ENCODE data around the gene ANKRD16. TPM values are rescaled to one million over a fixed set of nuclear protein-coding genes. Genes with fewer than 3 reads are reported as not detected.
"Not testable (repeated sequence)": the region's sequence is repeated elsewhere in the genome, so short reads cannot be mapped to it uniquely, and the experiment has no call there.

ANKRD16 gene
- total RNA-seq, 1 donor from 2014 or later: 2.5 TPM

GRCh38 chr10:5856701-5857004 lies 33.0 kb downstream of the ANKRD16 start:
- DNase-seq (ENCODE audit: missing footprints) (no peak), ATAC-seq (no peak)
- intact Hi-C loops (cut with DNase I): no loop called here

GRCh38 chr10:5855979-5856700 lies 33.6 kb downstream of the ANKRD16 start:
- no peak for ATAC-seq
- intact Hi-C loops (cut with DNase I): no loop called here
- DNase-seq (ENCODE audit: missing footprints): no peak

GRCh38 chr10:5854131-5854475 lies 35.6 kb downstream of the ANKRD16 start:
- intact Hi-C loops (cut with DNase I): no loop called here
- no peak for ATAC-seq
- no peak for DNase-seq (ENCODE audit: missing footprints)

GRCh38 chr10:5846667-5847066 lies 43.0 kb downstream of the ANKRD16 start:
- intact Hi-C loops (cut with DNase I): not testable (repeated sequence)

GRCh38 chr10:5844345-5845055 lies 45.2 kb downstream of the ANKRD16 start:
- intact Hi-C loops (cut with DNase I): no loop called here
- no peak for DNase-seq (ENCODE audit: missing footprints)
- ATAC-seq: no peak

More at GRCh38 chr10:5846667-5847066, 43.0 kb downstream of the ANKRD16 start:
- DNase-seq (ENCODE audit: missing footprints); ATAC-seq: not testable (repeated sequence)

GRCh38 chr10:5843686-5844344 lies 45.9 kb downstream of the ANKRD16 start:
- no peak for ATAC-seq
- DNase-seq (ENCODE audit: missing footprints): no peak
- intact Hi-C loops (cut with DNase I): no loop called here

GRCh38 chr10:5841965-5842364 lies 47.7 kb downstream of the ANKRD16 start:
- intact Hi-C loops (cut with DNase I): no loop called here
- ATAC-seq (no peak), DNase-seq (ENCODE audit: missing footprints) (no peak)

GRCh38 chr10:5840314-5841307 lies 49.1 kb downstream of the ANKRD16 start:
- DNase-seq (ENCODE audit: missing footprints) (no peak), ATAC-seq (peak; percentile 83)
- intact Hi-C loops (cut with DNase I): no loop called here

- intact Hi-C loops (cut with DNase I); ATAC-seq; DNase-seq (ENCODE audit: missing footprints): not testable (repeated sequence)
These were observed 53.5 kb downstream of the ANKRD16 start for GRCh38 chr10:5836181-5836580.

GRCh38 chr10:5835446-5836095 lies 54.1 kb downstream of the ANKRD16 start:
- no peak for DNase-seq (ENCODE audit: missing footprints)
- intact Hi-C loops (cut with DNase I): no loop called here
- ATAC-seq: no peak

GRCh38 chr10:5833814-5834213 lies 55.9 kb downstream of the ANKRD16 start:
- DNase-seq (ENCODE audit: missing footprints): no peak
- intact Hi-C loops (cut with DNase I): no loop called here
- peak; percentile 57 for ATAC-seq

GRCh38 chr10:5832946-5833345 lies 56.7 kb downstream of the ANKRD16 start:
- ATAC-seq (no peak), DNase-seq (ENCODE audit: missing footprints) (no peak)
- intact Hi-C loops (cut with DNase I): no loop called here

GRCh38 chr10:5831446-5831782 lies 58.3 kb downstream of the ANKRD16 start:
- DNase-seq (ENCODE audit: missing footprints): no peak
- ATAC-seq: no peak

GRCh38 chr10:5830629-5831445 lies 58.9 kb downstream of the ANKRD16 start:
- DNase-seq (ENCODE audit: missing footprints) (no peak), ATAC-seq (no peak)
- intact Hi-C loops (cut with DNase I): no loop called here

More at GRCh38 chr10:5831446-5831782, 58.3 kb downstream of the ANKRD16 start:
- intact Hi-C loops (cut with DNase I): no loop called here

GRCh38 chr10:5829267-5829666 lies 60.4 kb downstream of the ANKRD16 start:
- DNase-seq (ENCODE audit: missing footprints) (no peak), ATAC-seq (no peak)
- intact Hi-C loops (cut with DNase I): no loop called here

- DNase-seq (ENCODE audit: missing footprints) (no peak), ATAC-seq (no peak)
- intact Hi-C loops (cut with DNase I): no loop called here
These were observed 61.0 kb downstream of the ANKRD16 start for GRCh38 chr10:5828725-5829124.

GRCh38 chr10:5827841-5828240 lies 61.9 kb downstream of the ANKRD16 start:
- DNase-seq (ENCODE audit: missing footprints) (no peak), ATAC-seq (no peak)
- intact Hi-C loops (cut with DNase I): no loop called here

- intact Hi-C loops (cut with DNase I); ATAC-seq; DNase-seq (ENCODE audit: missing footprints): not testable (repeated sequence)
These were observed 63.2 kb downstream of the ANKRD16 start for GRCh38 chr10:5826511-5826910.

Data from Right ventricle myocardium inferior (tissue), 1 donor.